ENCODE data around the gene PRSS2.

Gene PRSS2

DNA sequence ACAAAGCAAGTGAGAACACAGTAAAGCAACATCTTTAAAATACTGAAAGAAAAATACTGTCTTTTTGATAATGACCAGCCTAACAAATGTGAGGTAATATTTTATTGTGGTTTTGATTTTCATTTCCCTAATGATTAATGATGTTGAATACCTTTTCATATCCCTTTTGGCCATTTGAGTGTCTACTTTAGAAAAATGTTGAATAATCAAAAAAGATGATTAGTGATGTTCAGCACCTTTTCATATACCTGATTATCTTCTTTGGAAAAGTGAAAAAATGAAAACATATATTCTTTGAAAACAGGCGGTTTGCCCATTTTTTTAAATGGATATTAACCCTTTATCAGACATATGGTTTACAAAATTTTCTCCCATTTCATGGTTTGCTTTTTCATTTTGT lies 51.9 kb downstream of the PRSS2 start:
- TF ChIP-seq, protein P1, sequence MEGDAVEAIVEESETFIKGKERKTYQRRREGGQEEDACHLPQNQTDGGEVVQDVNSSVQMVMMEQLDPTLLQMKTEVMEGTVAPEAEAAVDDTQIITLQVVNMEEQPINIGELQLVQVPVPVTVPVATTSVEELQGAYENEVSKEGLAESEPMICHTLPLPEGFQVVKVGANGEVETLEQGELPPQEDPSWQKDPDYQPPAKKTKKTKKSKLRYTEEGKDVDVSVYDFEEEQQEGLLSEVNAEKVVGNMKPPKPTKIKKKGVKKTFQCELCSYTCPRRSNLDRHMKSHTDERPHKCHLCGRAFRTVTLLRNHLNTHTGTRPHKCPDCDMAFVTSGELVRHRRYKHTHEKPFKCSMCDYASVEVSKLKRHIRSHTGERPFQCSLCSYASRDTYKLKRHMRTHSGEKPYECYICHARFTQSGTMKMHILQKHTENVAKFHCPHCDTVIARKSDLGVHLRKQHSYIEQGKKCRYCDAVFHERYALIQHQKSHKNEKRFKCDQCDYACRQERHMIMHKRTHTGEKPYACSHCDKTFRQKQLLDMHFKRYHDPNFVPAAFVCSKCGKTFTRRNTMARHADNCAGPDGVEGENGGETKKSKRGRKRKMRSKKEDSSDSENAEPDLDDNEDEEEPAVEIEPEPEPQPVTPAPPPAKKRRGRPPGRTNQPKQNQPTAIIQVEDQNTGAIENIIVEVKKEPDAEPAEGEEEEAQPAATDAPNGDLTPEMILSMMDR (IDR thresholded peaks at IDR 0.05; ENCODE audit: insufficient read depth, missing control alignments) = no peak
- FAIRE-seq (no peak), DNase-seq (ENCODE audit: insufficient read length, low spot score) (no peak)
